NCI-H524 treated with DMSO at 0.1 percent for 48 hours (cell line): Measurements from ENCODE around the gene ITGAL.
"Not testable (repeated sequence)": the region's sequence is repeated elsewhere in the genome, so short reads cannot be mapped to it uniquely, and the experiment has no call there.

ENCODE experiments used
- DNase-seq: peaks from one replicate; lab custom pipeline; 2025; lab: John Stamatoyannopoulos, UW

Gene ITGAL

DNA sequence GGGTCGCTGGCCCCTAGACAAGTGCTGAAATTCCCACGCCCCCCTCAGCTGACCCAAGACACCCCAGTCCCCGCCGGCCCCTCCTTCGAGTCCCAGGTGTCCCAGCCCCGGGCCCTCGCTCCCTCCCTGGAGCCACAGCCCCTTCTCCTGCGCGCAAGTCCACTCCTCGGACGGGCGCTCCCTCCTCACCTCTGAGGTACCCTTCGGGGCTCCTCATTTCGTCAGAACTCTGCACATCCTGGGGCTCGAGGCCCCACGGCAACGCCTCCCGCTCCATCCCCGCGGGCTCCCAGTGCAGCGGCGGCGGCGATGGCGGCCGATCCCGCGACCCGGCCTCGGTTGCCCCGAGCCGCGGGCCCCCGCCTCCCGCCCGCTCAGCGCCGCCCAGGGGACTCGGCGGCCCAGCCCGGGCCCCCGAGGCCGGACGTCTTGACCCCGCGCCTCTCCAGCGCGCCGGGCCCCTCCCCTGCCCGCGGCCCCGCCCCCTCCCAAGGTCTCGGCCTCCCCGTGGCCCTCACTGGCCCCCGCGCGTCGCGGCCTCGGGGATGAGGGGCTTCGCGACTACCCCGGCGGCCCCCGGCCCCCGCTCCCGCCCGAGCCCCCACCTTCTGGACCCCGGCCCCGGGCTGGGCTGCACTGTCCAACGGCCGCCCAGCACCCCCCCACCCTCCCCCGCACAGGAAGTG is 53.7 kb downstream of the ITGAL start, which contains the start of gene ZNF768:
Gene ZNF768 (minus strand): TSS at position 430 of the 686 bp plus-strand sequence. CDS start 153 bp downstream, at position 277.
- DNase-seq: no peak

DNA sequence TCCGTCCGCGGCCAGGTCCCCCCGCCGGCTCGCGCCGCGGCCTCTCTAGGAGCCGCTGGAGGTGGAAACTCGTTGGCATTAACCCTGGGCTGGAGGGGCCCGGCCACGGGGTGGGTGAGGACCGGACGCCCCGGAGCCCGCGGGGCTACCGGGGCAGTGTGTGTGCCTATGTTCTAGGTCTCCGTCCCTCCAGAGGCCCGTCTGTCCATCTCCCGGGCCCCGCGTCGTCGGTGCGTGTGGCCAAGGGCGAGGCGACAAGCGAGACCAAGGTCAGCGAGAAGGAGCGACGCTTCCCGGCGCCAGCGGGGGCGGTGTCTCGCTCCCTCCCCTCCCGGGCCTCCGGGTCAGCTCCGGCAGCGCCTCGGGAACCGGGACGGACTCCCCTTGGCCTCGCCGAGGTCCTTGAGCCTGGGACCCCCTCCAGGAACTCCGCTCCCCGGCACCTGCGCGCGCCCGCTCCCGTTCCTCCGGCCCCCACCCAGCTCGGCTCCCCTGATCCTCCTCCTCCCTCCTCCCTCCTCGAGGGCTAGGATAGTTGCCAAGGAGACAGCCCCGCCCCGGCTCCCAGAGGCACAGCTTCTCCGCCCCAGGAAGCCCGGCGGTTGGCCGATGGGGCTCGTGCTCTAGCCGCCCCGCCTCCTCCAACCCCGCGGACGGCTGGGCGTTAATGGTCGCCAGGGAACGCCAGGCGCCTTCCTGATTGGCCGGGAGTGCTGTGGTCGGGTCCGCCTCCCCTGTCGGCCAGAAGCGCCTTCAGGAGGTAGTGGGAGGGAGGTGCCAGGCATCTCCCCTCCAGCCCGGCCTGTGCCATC is 54.5 kb downstream of the ITGAL start:
- DNase-seq: peak; percentile 96

- DNase-seq: no peak
Observed at GRCh38 chr16:30527635-30528178, 55.2 kb downstream of the ITGAL start.

GRCh38 chr16:30528799-30529457 is 56.4 kb downstream of the ITGAL start:
- DNase-seq: no peak

GRCh38 chr16:30530163-30531037 is 57.9 kb downstream of the ITGAL start:
- DNase-seq: no peak

GRCh38 chr16:30532285-30533145 is 60.0 kb downstream of the ITGAL start:
- DNase-seq: no peak

- DNase-seq: no peak
Observed at GRCh38 chr16:30533146-30533522, 60.6 kb downstream of the ITGAL start.

GRCh38 chr16:30533748-30534367 is 61.3 kb downstream of the ITGAL start:
- DNase-seq: no peak

- DNase-seq: peak; percentile 49
Observed at GRCh38 chr16:30534368-30535105, 62.0 kb downstream of the ITGAL start, which contains the start of gene ZNF747. Gene ZNF747, minus strand, starts transcription at chr16:30534858. Its CDS starts 179 bp downstream, at chr16:30534679.

GRCh38 chr16:30535106-30535776 is 62.7 kb downstream of the ITGAL start:
- no peak for DNase-seq

DNA sequence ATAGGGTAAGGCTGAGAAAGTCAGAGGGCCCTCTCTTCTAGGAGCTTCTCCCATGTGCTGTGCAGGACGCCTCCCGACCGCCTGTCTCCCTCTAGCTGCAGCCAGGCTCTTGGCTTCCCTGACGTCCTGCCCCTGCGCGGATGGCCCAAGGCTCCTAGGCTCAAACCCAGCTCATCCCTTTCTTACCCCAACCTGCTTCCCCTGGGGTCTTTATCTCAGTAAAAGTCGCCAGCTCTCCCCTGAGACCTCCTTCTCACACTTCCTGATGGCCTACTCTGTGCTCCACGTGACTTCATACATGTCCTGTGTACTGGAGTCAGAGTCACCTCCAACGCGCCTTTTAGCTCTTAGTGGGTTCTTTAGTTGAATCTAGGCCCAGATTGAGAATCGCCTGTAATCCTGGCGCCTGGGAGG is 63.2 kb downstream of the ITGAL start:
- DNase-seq: no peak

DNA sequence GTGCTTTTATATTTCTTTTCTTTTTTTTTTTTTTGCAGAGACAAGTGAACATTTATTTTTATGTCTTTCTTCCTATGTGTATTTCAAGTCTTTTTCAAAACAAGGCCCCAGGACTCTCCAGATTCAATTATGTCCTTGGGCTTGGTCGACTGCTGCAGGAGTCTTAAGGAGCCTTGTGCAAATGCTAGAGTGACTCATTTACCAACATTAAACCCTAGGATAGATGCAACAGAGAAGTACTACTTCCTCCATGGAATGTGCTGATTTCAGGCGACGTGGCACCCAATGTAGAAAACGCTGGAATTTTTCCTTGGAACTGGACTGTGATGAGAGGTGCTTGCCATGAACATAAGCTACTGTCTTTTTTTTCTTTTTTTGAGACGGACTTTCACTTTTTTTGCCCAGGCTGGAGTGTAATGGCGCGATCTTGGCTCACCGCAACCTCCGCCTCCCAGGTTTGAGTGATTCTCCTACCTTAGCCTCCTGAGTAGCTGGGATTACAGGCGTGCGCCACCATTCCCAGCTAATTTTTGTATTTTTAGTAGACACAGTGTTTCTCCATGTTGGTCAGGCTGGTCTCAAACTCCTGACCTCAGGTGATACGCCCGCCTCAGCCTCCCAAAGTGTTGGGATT is 64.0 kb downstream of the ITGAL start:
- DNase-seq: not testable (repeated sequence)

DNA sequence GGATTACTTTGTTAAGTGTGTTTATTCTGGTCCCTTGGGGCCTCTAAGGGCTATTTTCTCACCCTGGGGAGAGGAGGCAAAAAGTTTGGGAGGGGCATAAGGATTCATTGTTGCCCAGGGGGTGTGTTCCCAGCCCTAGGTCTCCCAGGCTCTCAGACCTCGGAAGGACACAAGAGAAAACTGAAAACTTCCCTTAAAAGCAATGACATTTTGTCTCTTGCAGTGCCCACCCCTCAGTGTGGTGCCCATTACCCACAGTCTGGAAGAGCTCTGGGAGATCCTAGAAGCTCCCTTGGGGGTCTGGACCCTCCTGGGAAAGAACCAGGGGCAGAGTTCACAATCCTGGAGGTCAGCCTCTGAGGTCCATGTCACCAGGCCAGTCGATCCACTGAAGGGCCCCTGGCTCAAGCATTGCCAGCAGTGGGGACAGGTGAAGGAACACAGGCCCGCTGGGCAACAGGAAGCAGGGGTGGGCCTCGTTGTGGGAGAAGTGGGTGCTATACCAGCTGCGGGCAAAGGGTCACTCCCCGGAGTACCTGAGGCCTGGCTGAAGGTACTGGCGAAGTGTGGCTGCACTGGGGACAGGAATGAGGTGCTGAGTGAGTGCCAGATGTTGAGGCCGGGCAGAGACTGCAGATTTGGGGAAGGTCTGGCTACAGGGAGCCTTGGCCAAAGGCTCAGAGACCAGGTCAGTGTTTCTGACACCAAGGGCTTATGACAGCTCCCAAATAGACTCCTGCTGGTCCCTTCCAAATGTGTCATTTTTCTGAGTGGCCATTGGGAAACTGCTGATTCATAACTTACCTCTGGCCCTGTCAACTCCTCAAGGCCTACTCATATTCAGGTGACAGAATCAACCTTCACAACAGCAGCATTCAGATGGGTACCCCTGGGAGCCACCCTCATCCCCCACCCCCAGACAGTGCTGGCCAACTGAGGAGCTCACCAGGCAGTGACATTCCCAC is 66.7 kb downstream of the ITGAL start:
- no peak for DNase-seq

DNA sequence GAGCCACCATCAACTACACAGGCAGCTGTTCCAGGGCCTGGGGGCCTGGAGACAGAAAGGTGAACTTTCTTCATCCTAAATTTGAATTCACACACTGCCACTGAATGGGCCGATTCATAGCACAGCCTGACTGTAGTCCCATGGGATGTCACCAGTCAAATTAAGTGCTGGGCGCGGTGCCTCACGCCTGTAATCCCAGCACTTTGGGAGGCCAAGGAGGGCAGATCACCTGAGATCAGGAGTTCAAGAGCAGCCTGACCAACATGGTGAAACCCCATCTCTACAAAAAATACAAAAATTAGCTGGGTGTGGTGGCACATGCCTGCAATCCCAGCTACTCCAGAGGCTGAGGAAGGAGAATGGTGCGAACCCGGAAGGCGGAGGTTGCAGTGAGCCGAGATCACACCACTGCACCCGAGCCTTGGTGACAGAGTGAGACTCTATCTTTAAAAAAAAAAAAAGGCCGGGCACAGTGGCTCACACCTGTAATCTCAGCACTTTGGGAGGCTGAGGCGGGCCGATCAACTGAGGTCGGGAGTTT is 67.5 kb downstream of the ITGAL start:
- not testable (repeated sequence) for DNase-seq

- not testable (repeated sequence) for DNase-seq
Observed at GRCh38 chr16:30540916-30541464, 68.4 kb downstream of the ITGAL start.
